Measurements from ENCODE around the gene PCDHB9.
"Not testable (repeated sequence)": the region's sequence is repeated elsewhere in the genome, so short reads cannot be mapped to it uniquely, and the experiment has no call there.

Gene PCDHB9

GRCh38 chr5:141172381-141173204 is 14.4 kb upstream of the PCDHB9 start, which contains the start of gene PCDHB7:
TSS of gene PCDHB7 (plus strand) at chr5:141172644. CDS start at chr5:141172836, 192 bp downstream.
- Histone ChIP-seq H3K27ac (no peak within 1 kb of the TSS), H3K9me3 (ENCODE audit: low read depth, low read length) (no peaks in the 10 kb centered on the region), H3K36me3 (ENCODE audit: insufficient read depth, low read length) (no peaks in the 10 kb centered on the region), H3K9ac (ENCODE audit: insufficient read length) (no peak within 1 kb of the TSS), H3K4me3 (peak within 1 kb of the TSS; percentile 26; the same call in 1 of the 2 replicates)
- TF ChIP-seq FOXP2 (optimal IDR thresholded peaks at IDR 0.05; ENCODE audit: control extremely low read depth, extremely low read length, insufficient read depth) (no peak), EZH2 (IDR thresholded peaks at IDR 0.05) (no peak), POLR2AphosphoS5 (IDR thresholded peaks at IDR 0.05; ENCODE audit: borderline replicate concordance, low read depth, low read length) (no peak)
- DNase-seq (ENCODE audit: low read depth, low spot score) = no peak

- DNase-seq (ENCODE audit: low read depth, low spot score); H3K36me3 ChIP-seq (ENCODE audit: insufficient read depth, low read length); H3K9me3 ChIP-seq (ENCODE audit: low read depth, low read length); H3K9ac ChIP-seq (ENCODE audit: insufficient read length); H3K27ac ChIP-seq; H3K4me3 ChIP-seq: not testable (repeated sequence)
Measured at GRCh38 chr5:141174291-141175104, 12.5 kb upstream of the PCDHB9 start.

- DNase-seq (ENCODE audit: low read depth, low spot score) = no peak
- no peak overlapping the region for H3K9ac ChIP-seq (ENCODE audit: insufficient read length)
- H3K36me3 ChIP-seq (ENCODE audit: insufficient read depth, low read length) = no peaks in the 10 kb centered on the region
- H3K27ac ChIP-seq = no peak overlapping the region
- TF ChIP-seq POLR2AphosphoS5 (IDR thresholded peaks at IDR 0.05; ENCODE audit: borderline replicate concordance, low read depth, low read length) = no peak
- TF ChIP-seq EZH2 (IDR thresholded peaks at IDR 0.05) = no peak
- no peak for TF ChIP-seq FOXP2 (optimal IDR thresholded peaks at IDR 0.05; ENCODE audit: control extremely low read depth, extremely low read length, insufficient read depth)
- H3K4me3 ChIP-seq = no peak overlapping the region
- H3K9me3 ChIP-seq (ENCODE audit: low read depth, low read length) = no peaks in the 10 kb centered on the region
Measured at GRCh38 chr5:141175933-141176332, 11.0 kb upstream of the PCDHB9 start.

- H3K4me3 ChIP-seq; H3K36me3 ChIP-seq (ENCODE audit: insufficient read depth, low read length); H3K27ac ChIP-seq; DNase-seq (ENCODE audit: low read depth, low spot score); H3K9me3 ChIP-seq (ENCODE audit: low read depth, low read length); H3K9ac ChIP-seq (ENCODE audit: insufficient read length): not testable (repeated sequence)
Measured at GRCh38 chr5:141177577-141178191, 9.3 kb upstream of the PCDHB9 start, which contains the start of gene PCDHB8. TSS of gene PCDHB8 (plus strand) at chr5:141177790. CDS start at chr5:141178035, 245 bp downstream.

DNA sequence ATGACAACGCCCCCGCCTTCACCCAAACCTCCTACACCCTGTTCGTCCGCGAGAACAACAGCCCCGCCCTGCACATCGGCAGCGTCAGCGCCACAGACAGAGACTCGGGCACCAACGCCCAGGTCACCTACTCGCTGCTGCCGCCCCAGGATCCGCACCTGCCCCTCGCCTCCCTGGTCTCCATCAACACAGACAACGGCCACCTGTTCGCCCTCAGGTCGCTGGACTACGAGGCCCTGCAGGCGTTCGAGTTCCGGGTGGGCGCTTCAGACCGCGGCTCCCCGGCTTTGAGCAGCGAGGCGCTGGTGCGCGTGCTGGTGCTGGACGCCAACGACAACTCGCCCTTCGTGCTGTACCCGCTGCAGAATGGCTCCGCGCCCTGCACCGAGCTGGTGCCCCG is 7.6 kb upstream of the PCDHB9 start:
- DNase-seq (ENCODE audit: low read depth, low spot score); H3K36me3 ChIP-seq (ENCODE audit: insufficient read depth, low read length); H3K27ac ChIP-seq; H3K9ac ChIP-seq (ENCODE audit: insufficient read length); H3K4me3 ChIP-seq; H3K9me3 ChIP-seq (ENCODE audit: low read depth, low read length): not testable (repeated sequence)

DNA sequence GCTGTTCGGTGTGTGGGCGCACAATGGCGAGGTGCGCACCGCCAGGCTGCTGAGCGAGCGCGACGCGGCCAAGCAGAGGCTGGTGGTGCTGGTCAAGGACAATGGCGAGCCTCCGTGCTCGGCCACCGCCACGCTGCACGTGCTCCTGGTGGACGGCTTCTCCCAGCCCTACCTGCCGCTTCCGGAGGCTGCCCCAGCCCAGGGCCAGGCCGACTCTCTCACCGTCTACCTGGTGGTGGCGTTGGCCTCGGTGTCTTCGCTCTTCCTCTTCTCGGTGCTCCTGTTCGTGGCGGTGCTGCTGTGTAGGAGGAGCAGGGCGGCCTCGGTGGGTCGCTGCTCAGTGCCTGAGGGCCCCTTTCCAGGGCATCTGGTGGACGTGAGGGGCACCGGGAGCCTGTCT is 7.1 kb upstream of the PCDHB9 start:
- not testable (repeated sequence) for H3K9ac ChIP-seq (ENCODE audit: insufficient read length); H3K4me3 ChIP-seq; DNase-seq (ENCODE audit: low read depth, low spot score); H3K36me3 ChIP-seq (ENCODE audit: insufficient read depth, low read length); H3K27ac ChIP-seq; H3K9me3 ChIP-seq (ENCODE audit: low read depth, low read length)

DNA sequence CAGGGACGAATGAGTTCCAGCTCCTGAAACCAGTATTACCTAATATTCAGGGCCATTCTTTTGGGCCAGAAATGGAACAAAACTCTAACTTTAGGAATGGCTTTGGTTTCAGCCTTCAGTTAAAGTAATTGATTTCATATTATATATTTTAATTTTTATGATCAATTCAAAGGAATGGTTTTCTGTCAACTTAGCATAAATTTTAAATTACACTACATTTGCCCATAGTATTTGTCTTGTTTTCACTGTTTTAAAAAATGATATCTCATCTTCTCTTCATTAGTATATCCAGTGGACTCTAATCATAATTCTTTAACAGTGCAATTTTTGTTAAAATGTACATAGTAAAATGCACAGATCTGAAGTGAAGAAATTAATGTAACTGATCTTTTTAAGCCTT is 6.6 kb upstream of the PCDHB9 start:
- no peak for TF ChIP-seq POLR2AphosphoS5 (IDR thresholded peaks at IDR 0.05; ENCODE audit: borderline replicate concordance, low read depth, low read length)
- TF ChIP-seq EZH2 (IDR thresholded peaks at IDR 0.05) = no peak
- no peak for TF ChIP-seq FOXP2 (optimal IDR thresholded peaks at IDR 0.05; ENCODE audit: control extremely low read depth, extremely low read length, insufficient read depth)
- Histone ChIP-seq H3K9me3 (ENCODE audit: low read depth, low read length) (no peaks in the 10 kb centered on the region), H3K9ac (ENCODE audit: insufficient read length) (no peak overlapping the region), H3K36me3 (ENCODE audit: insufficient read depth, low read length) (no peaks in the 10 kb centered on the region), H3K27ac (no peak overlapping the region), H3K4me3 (no peak overlapping the region)
- DNase-seq (ENCODE audit: low read depth, low spot score) = no peak

GRCh38 chr5:141182248-141182647 is 4.7 kb upstream of the PCDHB9 start, which contains the start of gene PCDHB16:
TSS of gene PCDHB16 (plus strand) at chr5:141182387. CDS start at chr5:141182560, 173 bp downstream.
- DNase-seq (ENCODE audit: low read depth, low spot score) = peak; percentile 68
- Histone ChIP-seq H3K27ac (no peak within 1 kb of the TSS), H3K36me3 (ENCODE audit: insufficient read depth, low read length) (no peaks in the 10 kb centered on the region), H3K9ac (ENCODE audit: insufficient read length) (peak within 1 kb of the TSS; percentile 76), H3K4me3 (peak within 1 kb of the TSS; percentile 77), H3K9me3 (ENCODE audit: low read depth, low read length) (no peaks in the 10 kb centered on the region)
- TF ChIP-seq POLR2AphosphoS5 (IDR thresholded peaks at IDR 0.05; ENCODE audit: borderline replicate concordance, low read depth, low read length) = peak; percentile 44; the same call in 1 of the 2 replicates
- no peak for TF ChIP-seq EZH2 (IDR thresholded peaks at IDR 0.05)

GRCh38 chr5:141184117-141184855 is 2.7 kb upstream of the PCDHB9 start:
- H3K9ac ChIP-seq (ENCODE audit: insufficient read length); H3K36me3 ChIP-seq (ENCODE audit: insufficient read depth, low read length); H3K4me3 ChIP-seq; H3K9me3 ChIP-seq (ENCODE audit: low read depth, low read length); H3K27ac ChIP-seq; DNase-seq (ENCODE audit: low read depth, low spot score): not testable (repeated sequence)

DNA sequence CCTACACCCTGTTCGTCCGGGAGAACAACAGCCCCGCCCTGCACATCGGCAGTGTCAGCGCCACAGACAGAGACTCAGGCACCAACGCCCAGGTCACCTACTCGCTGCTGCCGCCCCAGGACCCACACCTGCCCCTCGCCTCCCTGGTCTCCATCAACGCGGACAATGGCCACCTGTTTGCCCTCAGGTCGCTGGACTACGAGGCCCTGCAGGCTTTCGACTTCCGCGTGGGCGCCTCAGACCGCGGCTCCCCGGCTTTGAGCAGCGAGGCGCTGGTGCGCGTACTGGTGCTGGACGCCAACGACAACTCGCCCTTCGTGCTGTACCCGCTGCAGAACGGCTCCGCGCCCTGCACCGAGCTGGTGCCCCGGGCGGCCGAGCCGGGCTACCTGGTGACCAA is 1.7 kb downstream of the PCDHB9 start:
- not testable (repeated sequence) for H3K4me3 ChIP-seq; H3K9ac ChIP-seq (ENCODE audit: insufficient read length); DNase-seq (ENCODE audit: low read depth, low spot score); H3K9me3 ChIP-seq (ENCODE audit: low read depth, low read length); H3K27ac ChIP-seq; H3K36me3 ChIP-seq (ENCODE audit: insufficient read depth, low read length)

DNA sequence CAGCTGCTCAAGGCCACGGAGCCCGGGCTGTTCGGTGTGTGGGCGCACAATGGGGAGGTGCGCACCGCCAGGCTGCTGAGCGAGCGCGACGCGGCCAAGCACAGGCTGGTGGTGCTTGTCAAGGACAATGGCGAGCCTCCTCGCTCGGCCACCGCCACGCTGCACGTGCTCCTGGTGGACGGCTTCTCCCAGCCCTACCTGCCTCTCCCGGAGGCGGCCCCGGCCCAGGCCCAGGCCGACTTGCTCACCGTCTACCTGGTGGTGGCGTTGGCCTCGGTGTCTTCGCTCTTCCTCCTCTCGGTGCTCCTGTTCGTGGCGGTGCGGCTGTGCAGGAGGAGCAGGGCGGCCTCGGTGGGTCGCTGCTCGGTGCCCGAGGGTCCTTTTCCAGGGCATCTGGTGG is 2.2 kb downstream of the PCDHB9 start:
- not testable (repeated sequence) for H3K4me3 ChIP-seq; H3K36me3 ChIP-seq (ENCODE audit: insufficient read depth, low read length); H3K27ac ChIP-seq; H3K9me3 ChIP-seq (ENCODE audit: low read depth, low read length); H3K9ac ChIP-seq (ENCODE audit: insufficient read length); DNase-seq (ENCODE audit: low read depth, low spot score)

Data from SK-N-MC (cell line).